Measurements from ENCODE around the gene NKAIN1.

- peak; percentile 73 to 87 (median 75) for TF ChIP-seq CTCF (IDR thresholded peaks at IDR 0.05)
- no peak for TF ChIP-seq POLR2A (IDR thresholded peaks at IDR 0.05)
Measured at GRCh38 chr1:31181515-31182343, 58.0 kb downstream of the NKAIN1 start.

Measured in testis (tissue), 2 donors.